IPS-15b (cell line): ENCODE data around the gene CTSF.
"Not testable (repeated sequence)": the region's sequence is repeated elsewhere in the genome, so short reads cannot be mapped to it uniquely, and the experiment has no call there.

Experiments used
- H3K27me3 ChIP-seq: one replicate; pipeline ENCODE4 v1.6.1; 2013; ENCODE audit warnings: low read length; ENCODE audit not compliant: control insufficient read depth, insufficient read depth
- H3K36me3 ChIP-seq: one replicate; pipeline ENCODE4 v1.6.1; 2013; ENCODE audit warnings: low read length; ENCODE audit not compliant: control insufficient read depth, insufficient read depth
- H3K4me1 ChIP-seq: one replicate; pipeline ENCODE4 v1.6.1; 2013; ENCODE audit warnings: mild to moderate bottlenecking, low read length; ENCODE audit not compliant: control insufficient read depth, insufficient read depth
- H3K4me3 ChIP-seq: one replicate; pipeline ENCODE4 v1.5.1; 2013; ENCODE audit warnings: low read depth, low read length
- H3K9ac ChIP-seq: one replicate; pipeline ENCODE4 v1.6.1; 2013; ENCODE audit warnings: low read depth, mild to moderate bottlenecking, low read length
- H3K9me3 ChIP-seq: one replicate; pipeline ENCODE4 v1.6.1; 2013; ENCODE audit warnings: mild to moderate bottlenecking, low read length; ENCODE audit not compliant: control insufficient read depth, insufficient read depth

Gene CTSF

GRCh38 chr11:66585447-66585846 is 17.0 kb upstream of the CTSF start:
- not testable (repeated sequence) for H3K9me3 ChIP-seq, H3K9ac ChIP-seq, H3K4me3 ChIP-seq, H3K4me1 ChIP-seq, H3K27me3 ChIP-seq, H3K36me3 ChIP-seq

DNA sequence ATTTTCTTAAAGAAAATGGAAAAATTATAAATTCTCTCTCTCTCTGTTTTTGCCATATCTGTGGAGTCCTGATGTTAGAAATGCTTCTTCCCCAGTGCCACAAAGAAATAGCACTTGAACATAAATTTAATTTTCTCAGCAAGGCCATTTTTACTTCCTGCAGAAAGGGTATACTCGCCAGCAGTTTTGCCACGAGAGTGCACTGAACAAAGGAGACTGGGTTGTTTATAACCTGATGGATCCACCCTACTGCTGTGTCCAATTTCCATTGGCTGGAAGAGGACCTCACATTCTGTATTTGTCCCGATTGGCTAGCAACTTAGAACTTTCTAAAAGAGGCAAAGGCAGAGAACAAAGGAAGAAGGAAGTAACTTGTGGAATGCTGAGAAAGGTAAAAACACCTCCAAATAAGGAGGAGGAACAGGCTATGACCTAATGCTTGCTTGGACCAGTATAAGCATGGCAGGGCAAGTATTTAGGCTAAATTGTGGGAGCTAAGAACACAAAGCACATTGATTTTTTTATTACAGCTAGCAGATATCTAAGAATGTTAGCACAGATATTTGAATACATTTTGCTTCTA is 14.2 kb upstream of the CTSF start:
- H3K4me1 ChIP-seq, H3K36me3 ChIP-seq, H3K9ac ChIP-seq, H3K27me3 ChIP-seq, H3K4me3 ChIP-seq, H3K9me3 ChIP-seq: not testable (repeated sequence)

GRCh38 chr11:66581261-66581660 is 12.9 kb upstream of the CTSF start:
- H3K4me3 ChIP-seq, result no peak overlapping the region
- H3K27me3 ChIP-seq, result peaks cover 5% of the 10 kb centered on the region
- no peaks in the 10 kb centered on the region for H3K36me3 ChIP-seq
- H3K9me3 ChIP-seq, result no peaks in the 10 kb centered on the region
- no peak overlapping the region for H3K9ac ChIP-seq
- H3K4me1 ChIP-seq, result no peaks in the 10 kb centered on the region

GRCh38 chr11:66580803-66581202 is 12.4 kb upstream of the CTSF start:
- Histone ChIP-seq H3K36me3 (no peaks in the 10 kb centered on the region), H3K4me3 (no peak overlapping the region), H3K27me3 (peaks cover 5% of the 10 kb centered on the region), H3K4me1 (no peaks in the 10 kb centered on the region), H3K9me3 (no peaks in the 10 kb centered on the region), H3K9ac (no peak overlapping the region)

GRCh38 chr11:66579017-66579606 is 10.7 kb upstream of the CTSF start:
- peaks cover 5% of the 10 kb centered on the region for H3K27me3 ChIP-seq
- H3K9ac ChIP-seq, result no peak overlapping the region
- no peaks in the 10 kb centered on the region for H3K4me1 ChIP-seq
- no peak overlapping the region for H3K4me3 ChIP-seq
- H3K36me3 ChIP-seq, result no peaks in the 10 kb centered on the region
- no peaks in the 10 kb centered on the region for H3K9me3 ChIP-seq

- Histone ChIP-seq H3K36me3 (no peaks in the 10 kb centered on the region), H3K27me3 (no peaks in the 10 kb centered on the region), H3K9me3 (no peaks in the 10 kb centered on the region), H3K4me1 (peaks cover 4% of the 10 kb centered on the region), H3K4me3 (no peak overlapping the region), H3K9ac (no peak overlapping the region)
These were observed 2.4 kb upstream of the CTSF start for GRCh38 chr11:66570850-66571180.

GRCh38 chr11:66570079-66570849 is 1.9 kb upstream of the CTSF start:
- H3K4me3 ChIP-seq, result no peak overlapping the region
- no peak overlapping the region for H3K9ac ChIP-seq
- H3K4me1 ChIP-seq, result peaks cover 4% of the 10 kb centered on the region
- H3K9me3 ChIP-seq, result no peaks in the 10 kb centered on the region
- no peaks in the 10 kb centered on the region for H3K27me3 ChIP-seq
- H3K36me3 ChIP-seq, result peaks cover 3% of the 10 kb centered on the region

GRCh38 chr11:66569076-66569475 is 670 bp upstream of the CTSF start:
- peaks cover 4% of the 10 kb centered on the region for H3K4me1 ChIP-seq
- H3K9ac ChIP-seq, result no peak overlapping the region
- H3K4me3 ChIP-seq, result no peak overlapping the region
- H3K9me3 ChIP-seq, result no peaks in the 10 kb centered on the region
- peaks cover 3% of the 10 kb centered on the region for H3K36me3 ChIP-seq
- H3K27me3 ChIP-seq, result no peaks in the 10 kb centered on the region

- H3K27me3 ChIP-seq, result no peaks in the 10 kb centered on the region
- peaks cover 12% of the 10 kb centered on the region for H3K36me3 ChIP-seq
- no peak overlapping the region for H3K4me3 ChIP-seq
- H3K9ac ChIP-seq, result no peak overlapping the region
- peaks cover 4% of the 10 kb centered on the region for H3K4me1 ChIP-seq
- H3K9me3 ChIP-seq, result no peaks in the 10 kb centered on the region
These were observed 651 bp downstream of the CTSF start for GRCh38 chr11:66567787-66568123.

GRCh38 chr11:66566221-66566620 is 2.2 kb downstream of the CTSF start:
- H3K36me3 ChIP-seq, result peaks cover 25% of the 10 kb centered on the region
- no peak overlapping the region for H3K4me3 ChIP-seq
- no peaks in the 10 kb centered on the region for H3K9me3 ChIP-seq
- H3K4me1 ChIP-seq, result peaks cover 4% of the 10 kb centered on the region
- H3K9ac ChIP-seq, result no peak overlapping the region
- no peaks in the 10 kb centered on the region for H3K27me3 ChIP-seq

DNA sequence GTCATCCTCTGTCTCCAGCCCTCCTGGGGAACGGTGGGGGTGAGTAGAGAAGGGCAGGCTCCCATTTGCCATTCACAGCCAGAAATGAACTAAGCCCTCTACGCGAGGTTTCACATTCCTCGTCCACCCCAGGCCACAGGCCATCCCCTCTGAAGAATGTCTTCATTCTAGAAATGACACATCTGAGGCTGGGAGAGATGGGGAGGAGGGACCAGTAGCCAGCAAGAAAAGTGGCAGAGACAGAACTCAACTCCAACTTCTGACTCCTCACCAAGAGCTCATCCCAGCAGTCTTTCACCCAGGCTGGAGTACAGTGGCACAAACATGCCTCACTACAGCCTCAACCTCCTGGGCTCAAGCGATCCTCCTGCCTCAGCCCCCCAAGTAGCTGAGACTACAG is 3.4 kb downstream of the CTSF start:
- H3K4me1 ChIP-seq, result no peaks in the 10 kb centered on the region
- H3K9me3 ChIP-seq, result no peaks in the 10 kb centered on the region
- no peaks in the 10 kb centered on the region for H3K27me3 ChIP-seq
- H3K36me3 ChIP-seq, result peaks cover 33% of the 10 kb centered on the region
- no peak overlapping the region for H3K9ac ChIP-seq
- no peak overlapping the region for H3K4me3 ChIP-seq

- no peak overlapping the region for H3K9ac ChIP-seq
These were observed 3.9 kb downstream of the CTSF start for GRCh38 chr11:66564538-66564937.

More at GRCh38 chr11:66564538-66564937, 3.9 kb downstream of the CTSF start:
- Histone ChIP-seq H3K27me3 (no peaks in the 10 kb centered on the region), H3K9me3 (no peaks in the 10 kb centered on the region), H3K4me1 (no peaks in the 10 kb centered on the region), H3K36me3 (peaks cover 34% of the 10 kb centered on the region), H3K4me3 (no peak overlapping the region)
